ENCODE data around the gene ARSJ. TPM values are rescaled to one million over a fixed set of nuclear protein-coding genes. Genes with fewer than 3 reads are reported as not detected.
"Not testable (repeated sequence)": the region's sequence is repeated elsewhere in the genome, so short reads cannot be mapped to it uniquely, and the experiment has no call there.

ARSJ gene
- polyA plus RNA-seq, 1 experiment: 43.8 TPM

- H3K4me3 ChIP-seq (ENCODE audit: low read depth, low read length): no peak overlapping the region
- CTCF ChIA-PET: no interaction called here
- DNase-seq (ENCODE audit: low read depth, low spot score): no peak
- H3K27ac ChIP-seq (ENCODE audit: low read depth, low read length): no peak overlapping the region
- H3K9me3 ChIP-seq (ENCODE audit: control insufficient read depth, insufficient read depth, low read length): no peaks in the 10 kb centered on the region
- no peaks in the 10 kb centered on the region for H3K27me3 ChIP-seq (ENCODE audit: control insufficient read depth, insufficient read depth, low read length)
- TF ChIP-seq, protein P1, sequence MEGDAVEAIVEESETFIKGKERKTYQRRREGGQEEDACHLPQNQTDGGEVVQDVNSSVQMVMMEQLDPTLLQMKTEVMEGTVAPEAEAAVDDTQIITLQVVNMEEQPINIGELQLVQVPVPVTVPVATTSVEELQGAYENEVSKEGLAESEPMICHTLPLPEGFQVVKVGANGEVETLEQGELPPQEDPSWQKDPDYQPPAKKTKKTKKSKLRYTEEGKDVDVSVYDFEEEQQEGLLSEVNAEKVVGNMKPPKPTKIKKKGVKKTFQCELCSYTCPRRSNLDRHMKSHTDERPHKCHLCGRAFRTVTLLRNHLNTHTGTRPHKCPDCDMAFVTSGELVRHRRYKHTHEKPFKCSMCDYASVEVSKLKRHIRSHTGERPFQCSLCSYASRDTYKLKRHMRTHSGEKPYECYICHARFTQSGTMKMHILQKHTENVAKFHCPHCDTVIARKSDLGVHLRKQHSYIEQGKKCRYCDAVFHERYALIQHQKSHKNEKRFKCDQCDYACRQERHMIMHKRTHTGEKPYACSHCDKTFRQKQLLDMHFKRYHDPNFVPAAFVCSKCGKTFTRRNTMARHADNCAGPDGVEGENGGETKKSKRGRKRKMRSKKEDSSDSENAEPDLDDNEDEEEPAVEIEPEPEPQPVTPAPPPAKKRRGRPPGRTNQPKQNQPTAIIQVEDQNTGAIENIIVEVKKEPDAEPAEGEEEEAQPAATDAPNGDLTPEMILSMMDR (IDR thresholded peaks at IDR 0.05; ENCODE audit: low read depth, low read length): no peak
- POLR2A ChIA-PET: no interaction called here
These were observed 42.0 kb upstream of the ARSJ start for GRCh38 chr4:114021451-114021850.

- ChIA-PET CTCF (no interaction called here), POLR2A (no interaction called here)
- DNase-seq (ENCODE audit: low read depth, low spot score): no peak
- TF ChIP-seq, protein P1 (IDR thresholded peaks at IDR 0.05; ENCODE audit: low read depth, low read length): no peak
- no peak overlapping the region for H3K27ac ChIP-seq (ENCODE audit: low read depth, low read length)
- H3K27me3 ChIP-seq (ENCODE audit: control insufficient read depth, insufficient read depth, low read length): no peaks in the 10 kb centered on the region
- no peak overlapping the region for H3K4me3 ChIP-seq (ENCODE audit: low read depth, low read length)
- no peaks in the 10 kb centered on the region for H3K9me3 ChIP-seq (ENCODE audit: control insufficient read depth, insufficient read depth, low read length)
These were observed 40.5 kb upstream of the ARSJ start for GRCh38 chr4:114019969-114020358.

GRCh38 chr4:114019276-114019968 is 40.0 kb upstream of the ARSJ start:
- no peak overlapping the region for H3K4me3 ChIP-seq (ENCODE audit: low read depth, low read length)
- ChIA-PET CTCF (no interaction called here), POLR2A (no interaction called here)
- TF ChIP-seq, protein P1 (IDR thresholded peaks at IDR 0.05; ENCODE audit: low read depth, low read length): no peak
- no peaks in the 10 kb centered on the region for H3K9me3 ChIP-seq (ENCODE audit: control insufficient read depth, insufficient read depth, low read length)
- no peak overlapping the region for H3K27ac ChIP-seq (ENCODE audit: low read depth, low read length)
- no peak for DNase-seq (ENCODE audit: low read depth, low spot score)
- no peaks in the 10 kb centered on the region for H3K27me3 ChIP-seq (ENCODE audit: control insufficient read depth, insufficient read depth, low read length)

DNA sequence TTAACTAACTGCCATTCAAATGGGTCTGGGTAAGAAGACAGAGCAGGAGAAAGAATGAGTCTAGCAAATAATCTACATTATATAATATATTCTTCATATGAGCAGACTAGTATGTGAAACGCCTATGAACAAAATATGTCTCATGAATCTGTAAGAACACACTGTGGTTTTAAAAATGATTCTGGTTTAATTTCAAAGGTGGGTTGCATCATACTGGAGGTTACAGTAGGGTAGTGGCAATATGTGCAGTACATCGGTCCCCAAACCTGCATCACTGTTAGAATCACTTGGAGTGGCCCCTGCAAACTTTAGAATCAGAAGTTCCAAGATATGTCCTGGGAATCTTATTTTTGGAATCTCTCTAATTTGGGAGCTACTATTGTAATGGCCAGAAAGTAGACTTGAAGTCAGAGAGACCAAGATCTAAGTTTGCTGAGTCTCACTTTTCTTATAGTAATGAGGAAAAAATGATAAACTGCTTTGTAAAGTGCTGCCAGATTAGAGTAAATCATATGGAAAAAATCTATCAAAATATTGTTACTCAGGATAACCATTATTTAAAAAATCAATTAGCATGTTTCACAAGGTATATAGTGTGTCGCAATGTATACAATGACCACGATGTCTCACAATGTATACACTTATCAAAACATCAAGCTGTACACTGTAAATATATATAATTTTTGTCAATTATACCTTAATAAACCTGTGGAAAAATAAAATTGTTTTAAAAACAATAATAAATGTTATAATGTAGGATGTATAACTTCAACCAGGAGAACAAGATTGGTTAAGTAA is 37.9 kb upstream of the ARSJ start:
- Histone ChIP-seq H3K9me3 (ENCODE audit: control insufficient read depth, insufficient read depth, low read length) (no peaks in the 10 kb centered on the region), H3K27ac (ENCODE audit: low read depth, low read length) (no peak overlapping the region), H3K27me3 (ENCODE audit: control insufficient read depth, insufficient read depth, low read length) (no peaks in the 10 kb centered on the region), H3K4me3 (ENCODE audit: low read depth, low read length) (no peak overlapping the region)
- CTCF ChIA-PET: no interaction called here
- DNase-seq (ENCODE audit: low read depth, low spot score): no peak
- POLR2A ChIA-PET: no interaction called here
- TF ChIP-seq, protein P1 (IDR thresholded peaks at IDR 0.05; ENCODE audit: low read depth, low read length): no peak

- H3K9me3 ChIP-seq (ENCODE audit: control insufficient read depth, insufficient read depth, low read length): no peaks in the 10 kb centered on the region
- POLR2A ChIA-PET: interaction anchor here (0.5 to 1.3 kb wide), 5 partner anchors 10 to 61 kb away, joined by 3 to 4 read pairs (median 3); partner anchors contain the start of gene ARSJ
- TF ChIP-seq, protein P1 (IDR thresholded peaks at IDR 0.05; ENCODE audit: low read depth, low read length): no peak
- no peak overlapping the region for H3K4me3 ChIP-seq (ENCODE audit: low read depth, low read length)
- peak; percentile 95 for DNase-seq (ENCODE audit: low read depth, low spot score)
- peak overlapping the region; percentile 31 for H3K27ac ChIP-seq (ENCODE audit: low read depth, low read length)
- CTCF ChIA-PET: interaction anchor here (1.3 kb wide), 1 partner anchor 370 kb away, joined by 3 read pairs; no protein-coding TSS in a partner anchor
- no peaks in the 10 kb centered on the region for H3K27me3 ChIP-seq (ENCODE audit: control insufficient read depth, insufficient read depth, low read length)
These were observed 36.0 kb upstream of the ARSJ start for GRCh38 chr4:114015444-114015899.

DNA sequence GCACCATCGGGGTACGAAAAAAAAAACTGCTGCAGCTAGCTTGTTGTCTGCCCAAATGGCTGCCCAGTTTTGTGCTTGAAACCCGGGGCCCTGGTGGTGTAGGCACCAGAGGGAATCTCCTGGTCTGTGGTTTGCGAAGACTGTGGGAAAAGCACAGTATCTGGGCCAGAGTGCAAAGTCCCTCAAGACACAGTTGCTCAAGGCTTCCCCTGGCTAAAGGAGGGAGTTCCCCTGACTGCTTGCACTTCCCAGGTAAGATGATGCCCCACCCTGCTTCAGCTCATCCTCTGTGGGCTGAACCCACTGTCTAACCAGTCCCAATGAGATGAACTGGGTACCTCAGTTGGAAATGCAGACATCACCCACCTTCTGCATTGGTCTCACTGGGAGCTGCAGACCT is 33.8 kb upstream of the ARSJ start:
- H3K27ac ChIP-seq (ENCODE audit: low read depth, low read length); H3K27me3 ChIP-seq (ENCODE audit: control insufficient read depth, insufficient read depth, low read length); H3K4me3 ChIP-seq (ENCODE audit: low read depth, low read length); POLR2A ChIA-PET; DNase-seq (ENCODE audit: low read depth, low spot score); H3K9me3 ChIP-seq (ENCODE audit: control insufficient read depth, insufficient read depth, low read length); CTCF ChIA-PET: not testable (repeated sequence)
